SK-N-SH (cell line): Measurements from ENCODE around the gene KCNH4. TPM values are rescaled to one million over a fixed set of nuclear protein-coding genes. Genes with fewer than 3 reads are reported as not detected.
A peak's percentile ranks its signal among the peaks of the same experiment; 100 is the strongest.
"Not testable (repeated sequence)": the region's sequence is repeated elsewhere in the genome, so short reads cannot be mapped to it uniquely, and the experiment has no call there.

Source experiments
- CTCF ChIA-PET: fragments of 300-600, 350-600 bp; formaldehyde crosslinking; extraction: SDS; loops from one replicate; lab custom pipeline; 2021; lab: Yijun Ruan, JAX
- POLR2A ChIA-PET: fragments of 350-600 bp; sonication (Branson Sonifier 250); formaldehyde crosslinking; extraction: SDS; loops from one replicate; lab custom pipeline; 2020; ENCODE audit warnings: antibody characterized with exemption, inconsistent platforms; lab: Yijun Ruan, JAX
- DNase-seq: peaks from one replicate; pipeline ENCODE4 v3.0.0; 2012
- H2AFZ ChIP-seq: fragments of 200-600 bp; sonication (generic); 2 replicates; pipeline ENCODE4 v1.8.1; 2016; ENCODE audit warnings: antibody characterized with exemption, mild to moderate bottlenecking, low read depth
- H3F3A ChIP-seq: fragments of 200-600 bp; sonication (generic); replicated peaks from 2 replicates; pipeline ENCODE3; 2016; ENCODE audit warnings: antibody characterized with exemption, mild to moderate bottlenecking; ENCODE audit not compliant: insufficient read depth
- H3K27ac ChIP-seq, 2 experiments: fragments of 200-500 bp in 1 of 2; fragments of 200-600 bp in 1 of 2; sonication (Bioruptor generic) in 1 of 2; sonication (generic), shearing (Covaris generic) in 1 of 2; 2 replicates each; pipeline versions ENCODE4 v1.5.1 to v1.6.1; 2014 to 2016; ENCODE audit warnings: low read depth in 2 of 2, inconsistent platforms in 1 of 2, low read length in 1 of 2, mild to moderate bottlenecking in 1 of 2, mixed read lengths in 1 of 2
- H3K27me3 ChIP-seq: fragments of 200-600 bp; sonication (generic), shearing (Covaris generic); 2 replicates; pipeline ENCODE4 v1.6.1; 2016; ENCODE audit warnings: mixed run types; ENCODE audit not compliant: insufficient read depth
- H3K36me3 ChIP-seq, 2 experiments: fragments of 200-500 bp in 1 of 2; fragments of 200-600 bp in 1 of 2; sonication (Bioruptor generic) in 1 of 2; sonication (generic) in 1 of 2; replicated peaks in 1 of 2; 2 replicates each; pipeline versions ENCODE3 to v1.5.1; 2014 to 2016; ENCODE audit warnings: low read length in 1 of 2, mild to moderate bottlenecking in 1 of 2; ENCODE audit not compliant: insufficient read depth in 2 of 2, control insufficient read depth in 1 of 2
- H3K4me1 ChIP-seq, 2 experiments: fragments of 200-500 bp in 1 of 2; fragments of 200-600 bp in 1 of 2; sonication (Bioruptor generic) in 1 of 2; sonication (generic), shearing (Covaris generic) in 1 of 2; 2 replicates each; pipeline versions ENCODE4 v1.5.1 to v1.6.1; 2014 to 2016; ENCODE audit warnings: low read depth in 1 of 2, low read length in 1 of 2, mixed run types in 1 of 2; ENCODE audit not compliant: insufficient read depth in 2 of 2, control insufficient read depth in 1 of 2
- H3K4me2 ChIP-seq: fragments of 200-600 bp; sonication (generic), shearing (Covaris generic); 2 replicates; pipeline ENCODE4 v1.6.1; 2017; ENCODE audit warnings: mixed run types
- H3K4me3 ChIP-seq, 2 experiments: fragments of 200-500 bp in 1 of 2; fragments of 200-600 bp in 1 of 2; sonication (Bioruptor generic) in 1 of 2; sonication (generic), shearing (Covaris generic) in 1 of 2; 2 replicates each; pipeline versions ENCODE4 v1.5.1 to v1.8.1; 2014 to 2016; ENCODE audit warnings: low read depth in 2 of 2, inconsistent platforms in 1 of 2, low read length in 1 of 2, mild to moderate bottlenecking in 1 of 2, mixed read lengths in 1 of 2, moderate library complexity in 1 of 2
- H3K79me2 ChIP-seq: fragments of 200-600 bp; sonication (generic); 2 replicates; pipeline ENCODE4 v1.8.1; 2017; ENCODE audit warnings: mild to moderate bottlenecking; ENCODE audit not compliant: insufficient read depth
- H3K9ac ChIP-seq: fragments of 200-600 bp; sonication (generic); 2 replicates; pipeline ENCODE4 v1.6.1; 2017; ENCODE audit warnings: mixed run types
- H3K9me2 ChIP-seq: fragments of 200-600 bp; sonication (generic); 2 replicates; pipeline ENCODE4 v1.6.1; 2017; ENCODE audit warnings: mixed run types
- H3K9me3 ChIP-seq: fragments of 200-600 bp; sonication (generic); 2 replicates; pipeline ENCODE4 v1.6.1; 2017; ENCODE audit warnings: mixed run types, mild to moderate bottlenecking, moderate library complexity
- H4K20me1 ChIP-seq: fragments of 200-600 bp; sonication (generic); 2 replicates; pipeline ENCODE4 v1.6.1; 2017; ENCODE audit warnings: mild to moderate bottlenecking, mixed run types; ENCODE audit not compliant: insufficient read depth
- ELF1 ChIP-seq: IDR thresholded peaks from 2 replicates; pipeline ENCODE4 v1.4.0; 2012
- EP300 ChIP-seq, 2 experiments: IDR thresholded peaks; 2 replicates each; pipeline versions ENCODE4 v1.4.0 to v1.6.1; 2012; ENCODE audit warnings: borderline replicate concordance in 1 of 2, low read depth in 1 of 2, low read length in 1 of 2
- FOSL2 ChIP-seq: IDR thresholded peaks from 2 replicates; pipeline ENCODE4 v1.4.0; 2012; ENCODE audit warnings: low read depth, mild to moderate bottlenecking, moderate library complexity, borderline replicate concordance
- GABPA ChIP-seq: IDR thresholded peaks from 2 replicates; pipeline ENCODE4 v1.4.0; 2012; ENCODE audit warnings: low read depth, mild to moderate bottlenecking
- GATA2 ChIP-seq: sonication (generic); formaldehyde crosslinking; IDR thresholded peaks from 2 replicates; pipeline ENCODE4 v1.5.0; 2020; ENCODE audit warnings: mild to moderate bottlenecking, missing genetic modification reagents
- JUND ChIP-seq: IDR thresholded peaks from 2 replicates; pipeline ENCODE4 v1.4.0; 2012
- MXI1 ChIP-seq: IDR thresholded peaks from 2 replicates; pipeline ENCODE4 v1.6.1; 2012; ENCODE audit warnings: mild to moderate bottlenecking, low read depth, low read length, improper control_type of control experiment
- NRF1 ChIP-seq: IDR thresholded peaks from 2 replicates; pipeline ENCODE4 v1.6.1; 2012; ENCODE audit warnings: low read depth, mild to moderate bottlenecking, low read length
- RCOR1 ChIP-seq: fragments of 150-350 bp; IDR thresholded peaks from 2 replicates; pipeline ENCODE4 v1.6.1; 2017; ENCODE audit warnings: antibody characterized with exemption, low read length
- RXRA ChIP-seq: IDR thresholded peaks from 2 replicates; pipeline ENCODE4 v1.4.0; 2012; ENCODE audit warnings: low read depth, mild to moderate bottlenecking, borderline replicate concordance
- TAF1 ChIP-seq: IDR thresholded peaks from 2 replicates; pipeline ENCODE4 v1.6.1; 2012; ENCODE audit warnings: low read depth, mild to moderate bottlenecking, low read length, moderate library complexity, borderline replicate concordance
- YY1 ChIP-seq: IDR thresholded peaks from 2 replicates; pipeline ENCODE4 v1.4.0; 2012; ENCODE audit warnings: low read depth, mild to moderate bottlenecking
- WGBS: methylation state at CpG from one replicate; pipeline ENCODE4 v1.1.6; 2017; ENCODE audit warnings: low lambda C conversion rate; 5-methylcytosine and 5-hydroxymethylcytosine counted together
- polyA plus RNA-seq, 3 experiments: library from polyadenylated mRNA; depleted of rRNA; stranded (reverse); fragments of >200 nt; gene quantifications; 2 replicates each; pipeline ENCODE4 v1.2.3, GENCODE V29; 2012
- TF ChIP-seq, protein P1 (sequence below): IDR thresholded peaks from 2 replicates; pipeline ENCODE4 v1.4.0; 2012; ENCODE audit warnings: low read depth
- TF ChIP-seq, protein P2 (sequence below): IDR thresholded peaks from 2 replicates; pipeline ENCODE4 v1.4.0; 2012; ENCODE audit warnings: low read depth, borderline replicate concordance
- TF ChIP-seq, protein P3 (sequence below): fragments of 150-350 bp; IDR thresholded peaks from 2 replicates; pipeline ENCODE4 v1.6.1; 2016; ENCODE audit warnings: mild to moderate bottlenecking, low read depth, low read length
- TF ChIP-seq, protein P4 (sequence below): fragments of 200-600 bp; sonication (generic); IDR thresholded peaks from 2 replicates; pipeline ENCODE4 v1.6.1; 2017; ENCODE audit warnings: antibody characterized with exemption, mild to moderate bottlenecking, moderate library complexity

KCNH4 gene
- polyA plus RNA-seq, 1 of the 3 experiments (the other 2 are of a cell fraction), result 0.46 TPM

DNA sequence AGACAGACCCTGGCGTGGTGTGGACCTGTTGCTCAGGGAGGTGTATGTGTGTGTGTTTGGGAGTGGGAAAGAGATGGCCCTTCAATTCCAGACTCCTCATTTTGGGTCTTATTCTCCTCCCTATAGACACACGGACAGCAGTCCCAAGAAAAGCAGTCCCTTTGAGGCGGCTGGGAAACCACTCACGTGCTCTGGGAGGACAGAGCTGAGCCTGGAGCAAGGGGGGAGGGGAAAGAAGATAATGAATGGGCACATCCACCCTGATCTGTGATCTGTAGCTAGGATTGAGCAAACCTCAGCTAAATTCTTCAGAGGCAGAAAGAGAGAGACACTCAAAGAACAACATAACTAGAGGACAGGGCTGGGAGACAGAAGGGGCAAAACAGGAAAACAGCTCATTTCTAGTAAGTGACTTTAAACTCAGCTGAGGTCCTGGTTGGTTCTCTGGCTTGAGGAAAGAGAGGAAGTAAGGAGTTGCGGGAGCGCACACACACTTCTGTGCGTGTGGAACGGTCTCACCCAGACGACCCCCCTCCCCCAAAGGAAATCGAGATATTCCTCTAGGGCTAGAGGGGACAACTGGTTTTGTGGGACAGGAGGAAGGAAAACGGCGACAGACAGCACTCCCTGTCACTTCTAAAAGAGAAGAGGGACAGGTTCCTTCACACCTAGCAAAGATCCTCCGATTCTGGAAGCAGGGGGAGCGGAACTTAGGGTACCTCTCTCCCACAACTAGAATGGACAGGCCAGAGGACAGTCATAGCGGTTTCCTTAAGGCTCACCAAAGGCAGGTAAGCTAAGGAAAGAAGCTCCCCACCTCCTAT, 26.8 kb downstream of the KCNH4 start:
- WGBS, result 6% methylated on average over 13 of the region's 15 CpGs
- Histone ChIP-seq H3K9ac (peak overlapping the region; percentile 96), H3K79me2 (peaks cover 57% of the 10 kb centered on the region), H3K9me2 (no peaks in the 10 kb centered on the region), H3K27me3 (no peaks in the 10 kb centered on the region), H3K4me2 (peak overlapping the region; percentile 100), H3K36me3 (peaks cover 4 to 6% of the 10 kb centered on the region in 2 experiments), H4K20me1 (peaks cover 47% of the 10 kb centered on the region), H3K4me1 (peaks cover 11 to 17% of the 10 kb centered on the region in 2 experiments; a peak in 2 of 4 replicates), H3K27ac (peak overlapping the region; percentile 58 to 68), H3F3A (peaks cover 2% of the 10 kb centered on the region), H3K9me3 (no peaks in the 10 kb centered on the region), H2AFZ (0 out of 2 replicates have a peak overlapping the region, but pooled peaks have one; percentile 14), H3K4me3 (peak overlapping the region; percentile 90 to 99)
- TF ChIP-seq MXI1 (peak; percentile 74), FOSL2 (no peak), NRF1 (no peak), GATA2 (CRISPR knock-in tag) (no peak)
- TF ChIP-seq, protein P1, sequence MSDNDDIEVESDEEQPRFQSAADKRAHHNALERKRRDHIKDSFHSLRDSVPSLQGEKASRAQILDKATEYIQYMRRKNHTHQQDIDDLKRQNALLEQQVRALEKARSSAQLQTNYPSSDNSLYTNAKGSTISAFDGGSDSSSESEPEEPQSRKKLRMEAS, result 0 out of 2 replicates have a peak, but pooled peaks have one; percentile 34
- TF ChIP-seq, protein P2, sequence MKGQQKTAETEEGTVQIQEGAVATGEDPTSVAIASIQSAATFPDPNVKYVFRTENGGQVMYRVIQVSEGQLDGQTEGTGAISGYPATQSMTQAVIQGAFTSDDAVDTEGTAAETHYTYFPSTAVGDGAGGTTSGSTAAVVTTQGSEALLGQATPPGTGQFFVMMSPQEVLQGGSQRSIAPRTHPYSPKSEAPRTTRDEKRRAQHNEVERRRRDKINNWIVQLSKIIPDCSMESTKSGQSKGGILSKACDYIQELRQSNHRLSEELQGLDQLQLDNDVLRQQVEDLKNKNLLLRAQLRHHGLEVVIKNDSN, result no peak
- ChIA-PET POLR2A (interaction anchor here (0.5 to 0.8 kb wide), 3 partner anchors 33 to 1866 kb away, joined by 3 to 4 read pairs (median 4); partner anchors contain the start of genes DNAJC7 and KAT2A), CTCF (interaction anchor here (0.9 to 1.9 kb wide), 3 partner anchors 27 to 136 kb away, joined by 3 to 7 read pairs (median 4); partner anchors contain the start of genes DNAJC7 and KCNH4)
- no peak for DNase-seq

DNA sequence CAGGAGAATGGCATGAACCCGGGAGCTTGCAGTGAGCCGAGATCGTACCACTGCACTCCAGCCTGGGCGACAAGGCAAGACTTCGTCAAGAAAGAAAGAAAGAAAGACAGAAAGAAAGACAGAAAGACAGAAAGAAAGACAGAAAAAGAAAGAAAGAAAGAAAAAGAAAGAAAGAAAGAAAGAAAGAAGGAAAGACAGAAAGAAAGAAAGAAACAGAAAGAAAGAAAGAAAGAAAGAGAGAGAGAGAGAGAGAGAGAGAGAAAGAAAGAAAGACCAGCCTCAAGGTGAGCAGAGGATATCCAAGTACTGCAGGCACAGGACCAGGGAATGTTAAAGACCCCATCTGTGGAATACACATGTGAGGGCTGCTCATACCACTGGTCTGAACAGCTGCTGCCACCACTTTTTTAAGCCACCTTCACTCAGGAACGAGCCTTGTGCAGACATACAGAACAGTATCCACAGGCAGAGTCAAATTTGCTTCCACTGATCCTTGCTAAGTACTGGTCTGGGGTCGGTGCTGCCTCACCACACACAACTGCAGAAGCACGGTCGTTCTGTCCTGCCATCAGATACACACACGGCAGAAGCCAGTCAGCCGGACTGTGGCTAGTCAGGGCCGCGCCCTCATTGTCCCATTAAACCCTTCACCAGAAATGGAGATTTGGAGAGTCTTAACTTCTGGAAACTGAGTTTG, 33.9 kb downstream of the KCNH4 start:
- POLR2A ChIA-PET, result no interaction called here
- Histone ChIP-seq H3K27me3 (no peaks in the 10 kb centered on the region), H3K9me3 (no peaks in the 10 kb centered on the region), H3K4me2 (no peak overlapping the region), H3F3A (peaks cover 12% of the 10 kb centered on the region), H3K27ac (no peak overlapping the region), H3K9ac (no peak overlapping the region)
- CTCF ChIA-PET, result no interaction called here
- TF ChIP-seq TAF1 (no peak), ELF1 (no peak), EP300 (IDR thresholded peaks at IDR 0.05; ENCODE audit: borderline replicate concordance in 1 of 2, low read depth in 1 of 2, low read length in 1 of 2) (no peak), JUND (no peak), YY1 (no peak), RCOR1 (no peak), RXRA (no peak), GABPA (no peak)
- TF ChIP-seq, protein P3, sequence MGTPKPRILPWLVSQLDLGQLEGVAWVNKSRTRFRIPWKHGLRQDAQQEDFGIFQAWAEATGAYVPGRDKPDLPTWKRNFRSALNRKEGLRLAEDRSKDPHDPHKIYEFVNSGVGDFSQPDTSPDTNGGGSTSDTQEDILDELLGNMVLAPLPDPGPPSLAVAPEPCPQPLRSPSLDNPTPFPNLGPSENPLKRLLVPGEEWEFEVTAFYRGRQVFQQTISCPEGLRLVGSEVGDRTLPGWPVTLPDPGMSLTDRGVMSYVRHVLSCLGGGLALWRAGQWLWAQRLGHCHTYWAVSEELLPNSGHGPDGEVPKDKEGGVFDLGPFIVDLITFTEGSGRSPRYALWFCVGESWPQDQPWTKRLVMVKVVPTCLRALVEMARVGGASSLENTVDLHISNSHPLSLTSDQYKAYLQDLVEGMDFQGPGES, result no peak
- TF ChIP-seq, protein P4, sequence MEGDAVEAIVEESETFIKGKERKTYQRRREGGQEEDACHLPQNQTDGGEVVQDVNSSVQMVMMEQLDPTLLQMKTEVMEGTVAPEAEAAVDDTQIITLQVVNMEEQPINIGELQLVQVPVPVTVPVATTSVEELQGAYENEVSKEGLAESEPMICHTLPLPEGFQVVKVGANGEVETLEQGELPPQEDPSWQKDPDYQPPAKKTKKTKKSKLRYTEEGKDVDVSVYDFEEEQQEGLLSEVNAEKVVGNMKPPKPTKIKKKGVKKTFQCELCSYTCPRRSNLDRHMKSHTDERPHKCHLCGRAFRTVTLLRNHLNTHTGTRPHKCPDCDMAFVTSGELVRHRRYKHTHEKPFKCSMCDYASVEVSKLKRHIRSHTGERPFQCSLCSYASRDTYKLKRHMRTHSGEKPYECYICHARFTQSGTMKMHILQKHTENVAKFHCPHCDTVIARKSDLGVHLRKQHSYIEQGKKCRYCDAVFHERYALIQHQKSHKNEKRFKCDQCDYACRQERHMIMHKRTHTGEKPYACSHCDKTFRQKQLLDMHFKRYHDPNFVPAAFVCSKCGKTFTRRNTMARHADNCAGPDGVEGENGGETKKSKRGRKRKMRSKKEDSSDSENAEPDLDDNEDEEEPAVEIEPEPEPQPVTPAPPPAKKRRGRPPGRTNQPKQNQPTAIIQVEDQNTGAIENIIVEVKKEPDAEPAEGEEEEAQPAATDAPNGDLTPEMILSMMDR, result no peak
- TF ChIP-seq, all 33 proteins: peak for 0
- H4K20me1 ChIP-seq, result peaks cover 72% of the 10 kb centered on the region
- H3K79me2 ChIP-seq, result peaks cover 98% of the 10 kb centered on the region
- H3K4me3 ChIP-seq, result no peak overlapping the region
- H3K4me1 ChIP-seq, result peaks cover 0 to 15% of the 10 kb centered on the region in 2 experiments; a peak in 2 of 4 replicates
- peaks cover 6 to 16% of the 10 kb centered on the region in 2 experiments for H3K36me3 ChIP-seq
- no peaks in the 10 kb centered on the region for H3K9me2 ChIP-seq
- H2AFZ ChIP-seq, result no peak overlapping the region
- DNase-seq, result no peak
- WGBS, result 98% methylated on average over 12 of the region's 13 CpGs

DNA sequence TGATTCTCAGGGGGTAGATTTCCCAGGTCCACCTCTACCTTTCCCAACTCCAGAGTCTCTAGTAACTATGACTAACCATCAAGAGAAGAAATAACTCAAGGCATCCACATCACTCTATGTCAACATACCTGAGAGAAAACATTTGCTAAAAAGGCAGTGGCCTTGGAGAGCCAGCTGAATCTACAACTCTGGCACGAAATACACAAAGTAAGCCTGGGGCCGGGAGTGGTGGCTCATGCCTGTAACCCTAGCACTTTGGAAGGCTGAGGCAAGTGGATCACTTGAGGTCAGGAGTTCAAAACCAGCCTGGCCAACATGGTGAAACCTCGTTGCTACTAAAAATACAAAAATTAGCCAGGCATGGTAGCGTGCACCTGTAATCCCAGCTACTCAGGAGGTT, 37.8 kb downstream of the KCNH4 start:
- DNase-seq, H3K9ac ChIP-seq, H2AFZ ChIP-seq, H3K27me3 ChIP-seq, H3K9me3 ChIP-seq, POLR2A ChIA-PET, H3F3A ChIP-seq, H3K9me2 ChIP-seq, H3K4me3 ChIP-seq: not testable (repeated sequence)
- Histone ChIP-seq H3K36me3 (peaks cover 8 to 20% of the 10 kb centered on the region in 2 experiments), H3K4me1 (peaks cover 6 to 15% of the 10 kb centered on the region in 2 experiments; a peak in 2 of 4 replicates), H3K27ac (peak overlapping the region in 1 of 2 experiments; percentile 35; a peak in 2 of 4 replicates), H3K79me2 (peaks cover 97% of the 10 kb centered on the region), H3K4me2 (peak overlapping the region; percentile 49; the same call in 1 of the 2 replicates), H4K20me1 (peaks cover 73% of the 10 kb centered on the region)
- 93% methylated on average over 4 of the region's 4 CpGs for WGBS
- CTCF ChIA-PET, result interaction anchor here (1.1 kb wide), 2 partner anchors 75 to 117 kb away, joined by 3 read pairs; no protein-coding TSS in a partner anchor
